GM19239 (cell line): Measurements from ENCODE around the gene BANF1.

Experiments
- DNase-seq: peaks from one replicate; pipeline ENCODE4 v3.0.0; 2011; ENCODE audit warnings: low spot score; ENCODE audit not compliant: insufficient read length
- FAIRE-seq: peaks from 2 replicates; lab custom pipeline; 2011; peaks lifted over from hg19 to GRCh38; lab: Jason Lieb, UNC

Gene BANF1

GRCh38 chr11:65977621-65978390, 24.5 kb upstream of the BANF1 start:
- no peak for DNase-seq
- no peak for FAIRE-seq

GRCh38 chr11:65978391-65979238, 23.7 kb upstream of the BANF1 start:
- FAIRE-seq, result no peak
- no peak for DNase-seq

- DNase-seq (no peak), FAIRE-seq (no peak)
Observed at GRCh38 chr11:65979261-65979759, 23.0 kb upstream of the BANF1 start.

GRCh38 chr11:65981101-65981740, 21.1 kb upstream of the BANF1 start:
- FAIRE-seq, result no peak
- DNase-seq, result no peak

GRCh38 chr11:65981972-65982823, 20.1 kb upstream of the BANF1 start:
- DNase-seq (no peak), FAIRE-seq (no peak)

GRCh38 chr11:65982824-65983588, 19.3 kb upstream of the BANF1 start:
- no peak for DNase-seq
- FAIRE-seq, result no peak

GRCh38 chr11:65983589-65983987, 18.7 kb upstream of the BANF1 start:
- no peak for FAIRE-seq
- DNase-seq, result no peak

GRCh38 chr11:65987336-65987735, 15.0 kb upstream of the BANF1 start:
- FAIRE-seq, result no peak

GRCh38 chr11:65988791-65989592, 13.3 kb upstream of the BANF1 start:
- FAIRE-seq (peak; percentile 98), DNase-seq (peak; percentile 89)

More at GRCh38 chr11:65987336-65987735, 15.0 kb upstream of the BANF1 start:
- DNase-seq, result no peak

GRCh38 chr11:65992056-65992455, 10.2 kb upstream of the BANF1 start:
- FAIRE-seq (no peak), DNase-seq (no peak)

- no peak for DNase-seq
- FAIRE-seq, result no peak
Observed at GRCh38 chr11:65997286-65997685, 5.0 kb upstream of the BANF1 start.

GRCh38 chr11:66002648-66003225, 434 bp downstream of the BANF1 start:
- FAIRE-seq, result peak; percentile 45
- DNase-seq, result peak; percentile 58

- FAIRE-seq, result no peak
- DNase-seq, result no peak
Observed at GRCh38 chr11:66003291-66003690, 988 bp downstream of the BANF1 start.

- no peak for DNase-seq
Observed at GRCh38 chr11:66004186-66004585, 1.9 kb downstream of the BANF1 start.

GRCh38 chr11:66006134-66006890, 4.0 kb downstream of the BANF1 start:
- FAIRE-seq, result no peak

More at GRCh38 chr11:66004186-66004585, 1.9 kb downstream of the BANF1 start:
- FAIRE-seq, result no peak

GRCh38 chr11:66006891-66007176, 4.5 kb downstream of the BANF1 start:
- DNase-seq (no peak), FAIRE-seq (no peak)

More at GRCh38 chr11:66006134-66006890, 4.0 kb downstream of the BANF1 start:
- DNase-seq, result no peak

GRCh38 chr11:66007201-66007634, 4.9 kb downstream of the BANF1 start:
- FAIRE-seq, result no peak
- no peak for DNase-seq
